GM23248 (cell line): ENCODE results near the gene EPB41L4B. TPM values are rescaled to one million over a fixed set of nuclear protein-coding genes. Genes with fewer than 3 reads are reported as not detected.
A peak's percentile ranks its signal among the peaks of the same experiment; 100 is the strongest.

Source experiments
- DNase-seq: peaks from one replicate; pipeline ENCODE4 v3.0.0-alpha.2; 2015
- H2AFZ ChIP-seq: fragments of 200-600 bp; sonication (generic); 2 replicates; pipeline ENCODE4 v1.6.1; 2016; ENCODE audit warnings: antibody characterized with exemption
- H3F3A ChIP-seq: fragments of 200-600 bp; sonication (generic); 2 replicates; pipeline ENCODE4 v1.6.1; 2016; ENCODE audit warnings: mild to moderate bottlenecking, antibody characterized with exemption, mixed run types; ENCODE audit not compliant: insufficient read depth
- H3K27ac ChIP-seq: fragments of 200-600 bp; sonication (generic); 2 replicates; pipeline ENCODE4 v1.5.1; 2016; ENCODE audit warnings: mild to moderate bottlenecking
- H3K27me3 ChIP-seq: fragments of 200-600 bp; sonication (generic); replicated peaks from 2 replicates; pipeline ENCODE4 v1.6.1; 2016; ENCODE audit warnings: mild to moderate bottlenecking; ENCODE audit not compliant: insufficient read depth
- H3K36me3 ChIP-seq: fragments of 200-600 bp; sonication (generic); 2 replicates; pipeline ENCODE4 v1.6.1; 2016; ENCODE audit warnings: low read depth, mild to moderate bottlenecking
- H3K4me1 ChIP-seq: fragments of 200-600 bp; sonication (generic); 2 replicates; pipeline ENCODE4 v1.6.1; 2016; ENCODE audit warnings: mild to moderate bottlenecking; ENCODE audit not compliant: insufficient read depth
- H3K4me2 ChIP-seq: fragments of 200-600 bp; sonication (generic); one replicate; pipeline ENCODE4 v1.6.1; 2016; ENCODE audit warnings: mild to moderate bottlenecking; ENCODE audit not compliant: unreplicated experiment
- H3K4me3 ChIP-seq: fragments of 200-600 bp; sonication (generic); 2 replicates; pipeline ENCODE4 v1.5.1; 2016; ENCODE audit warnings: mild to moderate bottlenecking
- H3K79me2 ChIP-seq: fragments of 200-600 bp; sonication (generic); 2 replicates; pipeline ENCODE4 v1.6.1; 2016; ENCODE audit warnings: mild to moderate bottlenecking; ENCODE audit not compliant: insufficient read depth
- H3K9ac ChIP-seq: fragments of 200-600 bp; sonication (generic); 2 replicates; pipeline ENCODE4 v1.6.1; 2016; ENCODE audit warnings: mild to moderate bottlenecking
- H3K9me2 ChIP-seq: fragments of 200-600 bp; sonication (generic); 2 replicates; pipeline ENCODE4 v1.6.1; 2016; ENCODE audit warnings: mixed run types, mild to moderate bottlenecking, moderate library complexity; ENCODE audit not compliant: insufficient read depth
- H3K9me3 ChIP-seq: fragments of 200-600 bp; sonication (generic); one replicate; pipeline ENCODE4 v1.6.1; 2017; ENCODE audit warnings: low read depth
- H4K20me1 ChIP-seq: fragments of 200-600 bp; sonication (generic); 2 replicates; pipeline ENCODE4 v1.6.0; 2016; ENCODE audit not compliant: insufficient read depth
- EZH2 ChIP-seq: fragments of 200-600 bp; sonication (generic); IDR thresholded peaks from 2 replicates; pipeline ENCODE4 v1.6.1; 2018; ENCODE audit warnings: antibody characterized with exemption, mild to moderate bottlenecking; ENCODE audit not compliant: insufficient read depth, poor library complexity, severe bottlenecking
- EZH2phosphoT487 ChIP-seq: fragments of 200-600 bp; sonication (generic); IDR thresholded peaks from 2 replicates; pipeline ENCODE4 v1.6.1; 2018; ENCODE audit warnings: antibody characterized with exemption, moderate library complexity, mild to moderate bottlenecking, low read depth; ENCODE audit not compliant: insufficient read depth
- WGBS, 2 experiments: methylation state at CpG; one replicate each; pipeline ENCODE4 v1.1.6; 2015 to 2017; ENCODE audit warnings: low lambda C conversion rate in 2 of 2, low coverage in 1 of 2; ENCODE audit errors: missing lambda C conversion rate in 2 of 2; 5-methylcytosine and 5-hydroxymethylcytosine counted together
- in situ Hi-C: fragments of 300-500 bp; cut with MboI; formaldehyde crosslinking; loops from 2 replicates; pipeline ENCODE4 v1.15.0; 2020
- polyA plus RNA-seq: library from polyadenylated mRNA; unstranded; fragments of >200 nt; fragmentation: Nextera tagmentation; extraction: Ambion mirVana; gene quantifications from 2 replicates; pipeline ENCODE4 v1.2.1, GENCODE V29; 2016
- total RNA-seq: library from RNA; depleted of rRNA; stranded (reverse); fragments of >200 nt; shearing (Covaris generic); gene quantifications from 2 replicates; pipeline ENCODE4 v1.2.3, GENCODE V29; 2014

The EPB41L4B gene
- total and polyA plus RNA-seq, 2 experiments from 2014 or later, result 0.33 to 0.76 TPM

DNA sequence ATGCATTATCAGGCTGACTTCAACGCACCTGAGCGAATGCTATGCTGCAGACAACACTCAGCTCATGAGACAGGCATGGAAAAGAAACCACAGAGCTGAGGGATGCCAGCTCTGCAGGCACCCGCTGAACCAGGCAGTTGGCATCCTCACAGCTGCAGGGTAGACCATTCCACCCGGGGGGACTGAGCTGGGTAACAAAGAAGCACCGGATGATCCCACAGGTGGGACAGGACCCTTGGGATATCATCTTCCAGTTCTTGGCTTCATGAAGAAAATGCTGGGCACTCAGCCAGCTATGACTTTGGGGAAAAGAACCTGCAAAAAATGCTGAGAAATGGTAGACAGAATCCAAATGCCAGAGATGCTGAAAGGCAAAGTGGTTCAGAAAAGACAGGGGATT is 9.6 kb downstream of the EPB41L4B start:
- Histone ChIP-seq H3K4me3 (no peak overlapping the region), H4K20me1 (no peaks in the 10 kb centered on the region), H3K9me2 (no peaks in the 10 kb centered on the region), H3K36me3 (no peaks in the 10 kb centered on the region), H3K9me3 (no peaks in the 10 kb centered on the region), H3F3A (peaks cover 10% of the 10 kb centered on the region; the same call in 1 of the 2 replicates), H3K27ac (no peak overlapping the region), H3K9ac (no peak overlapping the region), H3K27me3 (0 out of 2 replicates have a peak, but pooled peaks cover 5% of the 10 kb centered on the region), H3K79me2 (no peaks in the 10 kb centered on the region), H3K4me2 (no peak overlapping the region), H2AFZ (no peak overlapping the region), H3K4me1 (peaks cover 19% of the 10 kb centered on the region)
- in situ Hi-C loops, result no loop called here
- peak; percentile 35 for DNase-seq
- TF ChIP-seq EZH2phosphoT487, result no peak
- no peak for TF ChIP-seq EZH2
- 57 to 68% methylated on average over 5 of the region's 5 CpGs for WGBS, 2 experiments

DNA sequence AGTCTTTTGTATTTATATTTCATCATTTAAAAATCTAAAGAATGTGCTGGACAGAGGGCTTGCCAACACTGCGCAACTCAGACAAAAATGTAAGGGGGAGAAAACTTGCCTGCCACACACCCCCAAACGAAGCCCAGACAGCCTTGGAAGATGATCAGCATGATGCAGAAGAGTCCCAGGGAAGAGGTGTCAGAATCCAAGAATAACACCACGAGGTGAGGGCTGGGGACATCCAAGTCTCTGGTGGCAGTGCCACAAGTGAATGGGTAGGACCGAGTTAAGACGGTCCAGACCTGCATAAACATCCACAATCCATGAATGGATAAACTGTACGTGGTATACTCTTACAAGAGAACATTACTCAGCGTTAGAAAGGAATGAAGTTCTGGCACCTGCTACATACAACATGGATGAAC is 10.4 kb downstream of the EPB41L4B start:
- TF ChIP-seq EZH2phosphoT487 (no peak), EZH2 (no peak)
- no peak overlapping the region for H2AFZ ChIP-seq
- no peaks in the 10 kb centered on the region for H3K36me3 ChIP-seq
- H3K27me3 ChIP-seq, result 0 out of 2 replicates have a peak, but pooled peaks cover 5% of the 10 kb centered on the region
- H4K20me1 ChIP-seq, result no peaks in the 10 kb centered on the region
- H3K9me3 ChIP-seq, result no peaks in the 10 kb centered on the region
- no peak overlapping the region for H3K9ac ChIP-seq
- H3K4me3 ChIP-seq, result peak overlapping the region; percentile 24; the same call in 1 of the 2 replicates
- no peaks in the 10 kb centered on the region for H3K79me2 ChIP-seq
- in situ Hi-C loops, result no loop called here
- H3K27ac ChIP-seq, result no peak overlapping the region
- WGBS, 2 experiments, result 20 to 30% methylated on average over 7 of the region's 7 CpGs
- peak overlapping the region; percentile 19 for H3K4me2 ChIP-seq
- peaks cover 14% of the 10 kb centered on the region for H3K4me1 ChIP-seq
- peak; percentile 42 for DNase-seq
- H3F3A ChIP-seq, result peaks cover 5% of the 10 kb centered on the region; the same call in 1 of the 2 replicates
- H3K9me2 ChIP-seq, result no peaks in the 10 kb centered on the region

DNA sequence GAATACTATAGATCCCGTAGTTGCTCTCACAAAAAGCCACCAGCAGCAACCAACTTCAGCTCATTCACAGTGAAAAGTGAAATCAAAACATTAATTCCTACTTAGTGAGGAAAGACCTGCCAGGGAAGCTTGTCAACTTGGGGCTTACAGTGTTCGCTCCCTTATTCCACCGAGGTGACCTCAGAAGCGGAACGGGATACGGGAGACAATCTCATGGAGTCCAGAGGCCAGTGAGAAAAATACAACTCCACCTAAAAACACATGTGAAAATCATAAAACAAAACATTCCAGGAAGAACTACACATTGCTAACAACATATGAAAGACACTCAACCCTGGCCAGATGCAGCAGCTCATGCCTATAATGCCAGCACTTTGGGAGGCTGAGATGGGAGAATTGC is 11.6 kb downstream of the EPB41L4B start:
- DNase-seq, result no peak
- in situ Hi-C loops, result no loop called here
- TF ChIP-seq EZH2 (no peak), EZH2phosphoT487 (no peak)
- no peaks in the 10 kb centered on the region for H3K9me2 ChIP-seq
- no peak overlapping the region for H3K4me3 ChIP-seq
- WGBS, 2 experiments, result 73 to 75% methylated on average over 6 of the region's 6 CpGs
- no peak overlapping the region for H3K9ac ChIP-seq
- H3K27me3 ChIP-seq, result 0 out of 2 replicates have a peak, but pooled peaks cover 5% of the 10 kb centered on the region
- H3K36me3 ChIP-seq, result no peaks in the 10 kb centered on the region
- no peaks in the 10 kb centered on the region for H3K9me3 ChIP-seq
- H3F3A ChIP-seq, result peaks cover 5% of the 10 kb centered on the region; the same call in 1 of the 2 replicates
- H3K79me2 ChIP-seq, result no peaks in the 10 kb centered on the region
- no peak overlapping the region for H3K4me2 ChIP-seq
- no peak overlapping the region for H2AFZ ChIP-seq
- H4K20me1 ChIP-seq, result no peaks in the 10 kb centered on the region
- H3K27ac ChIP-seq, result no peak overlapping the region
- peaks cover 14% of the 10 kb centered on the region for H3K4me1 ChIP-seq

GRCh38 chr9:109307380-109308240 is 13.2 kb downstream of the EPB41L4B start:
- H3K27ac ChIP-seq, result no peak overlapping the region
- H2AFZ ChIP-seq, result no peak overlapping the region
- H3K79me2 ChIP-seq, result no peaks in the 10 kb centered on the region
- in situ Hi-C loops, result no loop called here
- peaks cover 5% of the 10 kb centered on the region; the same call in 1 of the 2 replicates for H3F3A ChIP-seq
- H3K9me2 ChIP-seq, result no peaks in the 10 kb centered on the region
- TF ChIP-seq EZH2 (no peak), EZH2phosphoT487 (no peak)
- no peaks in the 10 kb centered on the region for H3K9me3 ChIP-seq
- no peaks in the 10 kb centered on the region for H3K36me3 ChIP-seq
- H3K4me1 ChIP-seq, result peaks cover 14% of the 10 kb centered on the region
- H4K20me1 ChIP-seq, result no peaks in the 10 kb centered on the region
- H3K4me2 ChIP-seq, result no peak overlapping the region
- 75 to 83% methylated on average over 18 of the region's 18 CpGs for WGBS, 2 experiments
- no peak overlapping the region for H3K9ac ChIP-seq
- no peak overlapping the region for H3K4me3 ChIP-seq
- no peak for DNase-seq
- H3K27me3 ChIP-seq, result 0 out of 2 replicates have a peak, but pooled peaks cover 5% of the 10 kb centered on the region
